Vagina (tissue), 2 donors: ENCODE data around the gene LAMTOR4. TPM values are rescaled to one million over a fixed set of nuclear protein-coding genes. Genes with fewer than 3 reads are reported as not detected.
A peak's percentile ranks its signal among the peaks of the same experiment; 100 is the strongest.

Source experiments
- DNase-seq, 2 donors: peaks; one replicate each; pipeline ENCODE4 v3.0.0-alpha.2; 2017; ENCODE audit errors: extremely low spot score in 2 of 2
- H3K27ac ChIP-seq: fragments of 200-600 bp; sonication (generic); one replicate; pipeline ENCODE4 v1.5.1; 2019
- H3K27me3 ChIP-seq: fragments of 200-600 bp; sonication (generic); one replicate; pipeline ENCODE4 v1.5.1; 2019
- H3K36me3 ChIP-seq, 2 donors: fragments of 200-600 bp; sonication (generic); one replicate each; pipeline ENCODE4 v1.5.1; 2017 to 2019
- H3K4me1 ChIP-seq: fragments of 200-600 bp; sonication (generic); one replicate; pipeline ENCODE4 v1.5.1; 2019
- H3K4me3 ChIP-seq, 2 donors: fragments of 200-600 bp; sonication (generic); 1 replicate in 1 of 2; 2 replicates in 1 of 2; pipeline ENCODE4 v1.5.1; 2016 to 2019
- H3K9me3 ChIP-seq: fragments of 200-600 bp; sonication (generic); one replicate; pipeline ENCODE4 v1.5.1; 2019
- CTCF ChIP-seq, 3 experiments: fragments of 450-650 bp in 2 of 3; fragments of 200-600 bp in 1 of 3; sonication (generic) in 1 of 3; IDR thresholded peaks; one replicate each; pipeline ENCODE4 v1.5.1; 2017 to 2019; ENCODE audit warnings: antibody characterized with exemption in 3 of 3, mild to moderate bottlenecking in 2 of 3, moderate library complexity in 2 of 3
- POLR2A ChIP-seq, 2 donors: fragments of 450-650 bp; IDR thresholded peaks; one replicate each; pipeline ENCODE4 v1.6.1; 2017; ENCODE audit warnings: antibody characterized with exemption in 2 of 2, mild to moderate bottlenecking in 2 of 2, moderate library complexity in 2 of 2
- POLR2AphosphoS5 ChIP-seq, 2 donors: sonication (generic); formaldehyde crosslinking; IDR thresholded peaks; one replicate each; pipeline ENCODE4 v1.9.0; 2017; ENCODE audit warnings: antibody characterized with exemption in 2 of 2, mild to moderate bottlenecking in 2 of 2, low read depth in 1 of 2; ENCODE audit not compliant: insufficient read depth in 1 of 2
- intact Hi-C: fragments of 100-400 bp; cut with DNase I; formaldehyde crosslinking; loops from one replicate; pipeline ENCODE4 v1.15.1; 2023
- total RNA-seq: library from RNA; depleted of rRNA; stranded (reverse); fragments of >200 nt; gene quantifications from one replicate; pipeline ENCODE4 v1.2.3, GENCODE V29; 2016

Gene LAMTOR4
- total RNA-seq, 1 donor from 2014 or later: 161 TPM

GRCh38 chr7:100163006-100163531 is 14.4 kb downstream of the LAMTOR4 start:
- TF ChIP-seq POLR2AphosphoS5 (IDR thresholded peaks at IDR 0.05; ENCODE audit: insufficient read depth in 1 of 2, low read depth in 1 of 2) (no peak), CTCF (IDR thresholded peaks at IDR 0.05) (no peak), POLR2A (IDR thresholded peaks at IDR 0.05) (no peak)
- Histone ChIP-seq H3K27ac (no peak overlapping the region), H3K36me3 (no peaks in the 10 kb centered on the region), H3K9me3 (no peaks in the 10 kb centered on the region), H3K4me3 (no peak overlapping the region), H3K4me1 (peaks cover 21% of the 10 kb centered on the region), H3K27me3 (no peaks in the 10 kb centered on the region)
- no peak for DNase-seq
- intact Hi-C loops: no loop called here

GRCh38 chr7:100163871-100164270 is 15.2 kb downstream of the LAMTOR4 start:
- no peak overlapping the region for H3K4me3 ChIP-seq
- H3K27me3 ChIP-seq: no peaks in the 10 kb centered on the region
- no peak overlapping the region for H3K27ac ChIP-seq
- intact Hi-C loops: no loop called here
- H3K36me3 ChIP-seq: no peaks in the 10 kb centered on the region
- no peak for DNase-seq
- peaks cover 23% of the 10 kb centered on the region for H3K4me1 ChIP-seq
- H3K9me3 ChIP-seq: no peaks in the 10 kb centered on the region
- no peak for TF ChIP-seq CTCF (IDR thresholded peaks at IDR 0.05)
- TF ChIP-seq POLR2AphosphoS5 (IDR thresholded peaks at IDR 0.05; ENCODE audit: insufficient read depth in 1 of 2, low read depth in 1 of 2): no peak
- no peak for TF ChIP-seq POLR2A (IDR thresholded peaks at IDR 0.05)

GRCh38 chr7:100166317-100166940 is 17.7 kb downstream of the LAMTOR4 start:
- DNase-seq: no peak
- intact Hi-C loops: no loop called here
- TF ChIP-seq POLR2AphosphoS5 (IDR thresholded peaks at IDR 0.05; ENCODE audit: insufficient read depth in 1 of 2, low read depth in 1 of 2): no peak
- TF ChIP-seq POLR2A (IDR thresholded peaks at IDR 0.05): no peak
- TF ChIP-seq CTCF (IDR thresholded peaks at IDR 0.05): no peak
- Histone ChIP-seq H3K4me3 (no peak overlapping the region), H3K27ac (no peak overlapping the region), H3K4me1 (peaks cover 25% of the 10 kb centered on the region), H3K36me3 (no peaks in the 10 kb centered on the region), H3K27me3 (no peaks in the 10 kb centered on the region), H3K9me3 (no peaks in the 10 kb centered on the region)

- TF ChIP-seq CTCF (IDR thresholded peaks at IDR 0.05) (no peak), POLR2A (IDR thresholded peaks at IDR 0.05) (no peak), POLR2AphosphoS5 (IDR thresholded peaks at IDR 0.05; ENCODE audit: insufficient read depth in 1 of 2, low read depth in 1 of 2) (no peak)
- H3K4me1 ChIP-seq: peaks cover 31% of the 10 kb centered on the region
- no peaks in the 10 kb centered on the region for H3K27me3 ChIP-seq
- intact Hi-C loops: no loop called here
- H3K36me3 ChIP-seq: no peaks in the 10 kb centered on the region
- DNase-seq: no peak
- H3K27ac ChIP-seq: peak overlapping the region; percentile 75
- H3K4me3 ChIP-seq: peak overlapping the region; percentile 56 to 57
- no peaks in the 10 kb centered on the region for H3K9me3 ChIP-seq
Observed at GRCh38 chr7:100166970-100167911, 18.5 kb downstream of the LAMTOR4 start.
